Measurements from ENCODE around the gene ASAP2.

GRCh38 chr2:9336241-9336575 lies 129.6 kb downstream of the ASAP2 start:
- TF ChIP-seq CTCF (IDR thresholded peaks at IDR 0.05; ENCODE audit: low read length) (no peak), EZH2 (IDR thresholded peaks at IDR 0.05; ENCODE audit: borderline replicate concordance, low read length) (no peak)
